Adipose tissue (tissue), 3 donors: ENCODE data around the gene ANK3. TPM values are rescaled to one million over a fixed set of nuclear protein-coding genes. Genes with fewer than 3 reads are reported as not detected.

Experiments
- H3K27ac ChIP-seq: one replicate; pipeline ENCODE4 v1.5.1; 2013; ENCODE audit warnings: low read depth, low read length
- WGBS, 3 donors: extraction: QIAGEN DNeasy Blood & Tissue Kit; methylation state at CpG; one replicate each; pipeline ENCODE4 v1.1.7; 2013; 5-methylcytosine and 5-hydroxymethylcytosine counted together
- polyA plus RNA-seq, 3 donors: library from polyadenylated mRNA; stranded (reverse); fragments of 200-250 nt; gene quantifications; one replicate each; pipeline ENCODE4 v1.2.3, GENCODE V29; 2013
- donor health status: healthy with polysubstance abuse.
- donor health status: Bipolar disorder and iron deficiency.
- donor health status: healthy.

The ANK3 gene
- polyA plus RNA-seq, 3 donors: 5.1 to 10.7 (median 7.9) TPM

DNA sequence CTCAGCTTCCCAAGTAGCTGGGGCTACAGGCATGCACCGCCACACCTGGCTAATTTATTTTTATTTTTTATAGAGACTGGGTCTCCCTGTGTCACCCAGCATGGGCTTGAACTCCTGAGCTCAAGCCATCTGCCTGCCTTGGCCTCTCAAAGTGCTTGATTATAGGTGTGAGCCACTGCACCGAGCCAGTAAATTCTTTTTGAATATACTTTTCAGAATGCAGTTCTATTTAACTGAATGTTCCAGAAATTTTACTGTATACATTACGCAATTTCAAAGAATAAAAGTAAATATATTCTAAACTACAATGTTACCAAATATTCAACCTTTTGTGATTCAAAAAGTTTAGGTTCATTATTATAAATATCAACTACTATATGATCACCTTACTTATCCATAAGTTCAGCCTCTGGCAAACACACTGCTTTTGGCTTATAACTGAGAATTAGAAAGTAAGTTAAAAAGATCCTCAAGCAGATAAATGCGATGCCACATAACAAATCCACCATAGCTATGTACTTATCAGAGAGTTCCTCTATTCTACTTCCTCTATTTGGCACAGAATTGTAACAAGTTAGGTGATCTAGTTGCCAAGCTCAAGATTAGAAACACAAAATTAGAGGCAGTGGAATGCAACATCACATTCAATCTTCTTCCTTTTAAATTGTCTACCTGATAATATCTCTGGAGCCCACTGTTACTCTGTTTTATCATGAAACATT, 118.2 kb downstream of the ANK3 start:
- 80 to 89% (median 85%) methylated on average over 4 of the region's 4 CpGs for WGBS, 3 donors
- H3K27ac ChIP-seq: no peak overlapping the region

DNA sequence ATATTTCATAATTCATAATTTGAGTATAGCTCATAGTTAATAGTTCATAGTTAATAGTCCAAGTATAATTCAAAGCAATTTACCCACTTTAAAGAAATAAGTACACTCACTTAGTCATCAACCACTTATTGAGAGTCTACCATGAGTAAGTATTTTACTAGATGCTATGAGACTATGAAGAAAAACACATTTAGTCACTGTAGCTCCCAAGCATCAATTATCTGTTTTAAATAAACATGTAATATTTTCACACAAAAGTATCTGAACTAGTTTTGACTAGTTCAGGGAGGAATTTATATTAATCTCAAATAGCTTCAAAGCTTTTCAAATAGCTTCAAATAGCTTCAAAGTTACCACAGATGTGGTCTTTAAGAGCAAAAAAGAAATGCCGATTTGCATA, 119.2 kb downstream of the ANK3 start:
- H3K27ac ChIP-seq: no peak overlapping the region
- WGBS, 3 donors: 95 to 99% (median 96%) methylated on average over 1 of the region's 1 CpG

DNA sequence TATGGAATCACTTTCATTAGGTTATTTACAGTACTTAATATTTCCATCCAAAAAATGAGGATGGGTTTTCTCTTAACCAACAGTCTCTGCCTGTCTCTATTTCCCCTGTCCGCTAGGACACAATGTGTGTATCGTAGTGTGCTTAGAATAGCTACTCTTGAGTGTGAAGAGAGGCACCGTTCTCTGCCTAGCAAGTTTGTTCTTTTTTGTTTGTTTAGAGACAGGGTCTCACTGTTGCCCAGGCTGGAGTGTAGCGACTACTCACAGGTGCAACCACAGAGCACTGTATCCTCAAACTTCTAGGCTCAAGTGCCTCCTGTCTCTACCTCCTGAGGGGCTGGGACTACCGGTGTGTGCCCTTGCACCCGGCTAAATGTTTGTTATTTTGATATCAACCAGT, 121.9 kb downstream of the ANK3 start:
- WGBS, 3 donors: 93 to 96% (median 94%) methylated on average over 6 of the region's 6 CpGs
- H3K27ac ChIP-seq: no peak overlapping the region

DNA sequence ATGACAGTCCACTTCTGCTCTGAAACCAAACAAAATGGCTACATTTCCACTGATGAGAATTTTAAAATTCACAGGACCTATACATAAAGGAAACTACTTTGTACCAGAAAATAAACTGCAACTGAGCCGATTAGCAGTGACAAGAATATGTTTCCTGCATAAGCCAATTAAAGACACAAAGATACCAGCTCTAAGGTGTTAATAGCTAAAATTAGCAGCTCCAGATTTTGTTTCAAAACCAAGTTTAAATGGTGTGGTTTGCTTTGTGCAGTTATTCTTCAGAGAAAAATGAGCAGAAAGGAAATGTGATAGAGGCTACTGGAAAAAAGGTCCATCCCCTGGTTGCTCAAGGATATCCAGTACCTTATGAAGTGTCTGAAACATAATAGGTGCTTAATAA, 123.2 kb downstream of the ANK3 start:
- no peak overlapping the region for H3K27ac ChIP-seq
- 62 to 92% (median 69%) methylated on average over 1 of the region's 1 CpG for WGBS, 3 donors

DNA sequence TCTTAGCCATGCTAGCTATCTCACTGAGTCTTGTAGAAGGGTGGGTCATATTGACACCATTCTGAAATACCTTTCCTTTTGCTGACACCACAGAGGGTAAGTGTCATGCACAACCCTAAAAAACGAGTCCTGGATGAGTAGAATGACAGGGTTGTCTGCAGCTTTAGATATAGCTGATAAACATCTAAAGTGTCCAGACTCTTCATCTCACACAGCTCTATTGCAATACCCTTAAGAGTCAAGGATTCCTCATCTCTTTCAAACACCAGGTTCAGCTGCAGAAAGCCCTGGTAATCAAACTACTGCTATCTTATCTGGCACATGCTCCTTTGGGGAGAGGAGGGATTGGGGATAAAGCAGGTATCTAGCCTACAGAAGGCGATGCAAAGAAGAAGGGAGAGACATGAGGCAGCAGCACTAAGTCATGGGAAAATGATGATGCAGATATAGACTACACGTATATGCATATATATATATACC, 127.0 kb downstream of the ANK3 start:
- WGBS, 3 donors: 76 to 85% (median 77%) methylated on average over 3 of the region's 3 CpGs

GRCh38 chr10:60260321-60260720, 129.4 kb downstream of the ANK3 start:
- H3K27ac ChIP-seq: no peak overlapping the region
- 56 to 88% (median 77%) methylated on average over 3 of the region's 3 CpGs for WGBS, 3 donors

More for the DNA sequence above, 127.0 kb downstream of the ANK3 start:
- H3K27ac ChIP-seq: no peak overlapping the region

- H3K27ac ChIP-seq: no peak overlapping the region
- 65 to 81% (median 70%) methylated on average over 2 of the region's 2 CpGs for WGBS, 3 donors
Measured at GRCh38 chr10:60258429-60258797, 131.3 kb downstream of the ANK3 start.

DNA sequence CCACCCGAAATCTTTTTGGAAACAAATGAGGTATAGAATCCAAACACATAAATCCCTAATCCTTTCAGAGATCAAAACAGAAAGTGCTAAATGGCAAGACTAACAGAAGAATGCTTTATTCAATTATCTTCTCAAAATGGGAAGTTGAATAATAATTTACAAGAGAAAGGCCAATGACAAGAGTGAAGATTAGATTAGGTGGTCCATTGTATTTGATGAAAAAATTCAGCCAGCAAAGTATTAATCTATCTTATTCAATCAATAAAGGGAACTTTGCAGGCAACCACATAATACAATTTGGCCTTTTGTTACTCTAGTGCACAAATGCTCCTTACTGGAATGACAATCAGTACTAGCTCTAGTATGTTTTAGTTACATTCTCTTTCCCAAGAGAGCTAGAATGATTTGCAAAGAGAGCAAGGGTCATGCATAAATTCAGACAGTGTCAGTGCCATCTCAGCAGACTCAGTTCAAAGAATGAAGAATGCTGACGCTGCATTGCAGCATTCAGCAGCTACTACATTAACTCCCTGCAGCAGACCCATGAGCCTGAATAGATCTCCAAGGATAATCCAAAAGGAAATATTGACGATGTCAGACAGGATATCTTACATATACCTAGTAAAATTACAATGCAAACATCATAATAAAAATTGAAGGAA, 131.8 kb downstream of the ANK3 start:
- no peak overlapping the region for H3K27ac ChIP-seq
- 56 to 75% (median 62%) methylated on average over 3 of the region's 3 CpGs for WGBS, 3 donors

- H3K27ac ChIP-seq: no peak overlapping the region
Measured at GRCh38 chr10:60254776-60255175, 134.9 kb downstream of the ANK3 start.

- no peak overlapping the region for H3K27ac ChIP-seq
Measured at GRCh38 chr10:60253484-60253883, 136.2 kb downstream of the ANK3 start.

DNA sequence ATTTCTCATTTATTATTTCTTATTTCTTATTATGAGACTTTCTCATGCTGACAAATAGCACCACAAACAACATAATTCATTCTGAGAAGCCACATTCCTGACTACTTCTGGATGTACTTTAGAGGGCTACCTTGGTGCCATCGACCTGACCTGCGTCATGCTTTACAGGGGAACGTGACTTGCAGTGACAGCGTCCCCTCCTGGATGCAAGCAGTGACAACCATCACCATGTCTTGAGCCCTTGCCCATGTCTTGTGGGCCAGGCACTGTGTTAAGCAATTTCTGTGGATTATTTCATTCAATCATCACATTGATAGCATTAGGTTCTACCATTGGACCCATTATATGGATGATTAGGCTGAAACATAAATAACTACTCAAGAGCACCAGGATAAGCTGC, 137.0 kb downstream of the ANK3 start:
- WGBS, 3 donors: 92 to 96% (median 92%) methylated on average over 4 of the region's 4 CpGs
- no peak overlapping the region for H3K27ac ChIP-seq

DNA sequence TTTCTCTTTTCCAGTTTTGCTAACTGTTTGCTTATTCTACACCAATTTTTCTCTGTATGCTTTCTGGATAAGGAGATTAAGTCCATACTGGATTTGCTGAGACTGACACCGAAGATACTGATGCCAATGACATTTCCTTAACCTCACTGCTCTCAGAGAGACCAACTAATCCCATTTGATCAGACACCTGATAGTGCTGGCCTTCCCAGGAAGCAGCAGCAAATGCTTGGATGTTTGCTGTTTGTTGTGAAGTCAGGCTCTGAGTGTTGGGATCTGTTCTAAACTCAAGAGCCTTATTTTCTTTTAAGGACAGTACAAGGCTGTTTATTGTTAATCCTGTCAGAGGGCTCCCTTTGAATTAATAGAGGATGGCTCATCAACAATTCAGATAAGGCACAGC, 143.3 kb downstream of the ANK3 start:
- no peak overlapping the region for H3K27ac ChIP-seq
- 56 to 76% (median 73%) methylated on average over 1 of the region's 1 CpG for WGBS, 3 donors

DNA sequence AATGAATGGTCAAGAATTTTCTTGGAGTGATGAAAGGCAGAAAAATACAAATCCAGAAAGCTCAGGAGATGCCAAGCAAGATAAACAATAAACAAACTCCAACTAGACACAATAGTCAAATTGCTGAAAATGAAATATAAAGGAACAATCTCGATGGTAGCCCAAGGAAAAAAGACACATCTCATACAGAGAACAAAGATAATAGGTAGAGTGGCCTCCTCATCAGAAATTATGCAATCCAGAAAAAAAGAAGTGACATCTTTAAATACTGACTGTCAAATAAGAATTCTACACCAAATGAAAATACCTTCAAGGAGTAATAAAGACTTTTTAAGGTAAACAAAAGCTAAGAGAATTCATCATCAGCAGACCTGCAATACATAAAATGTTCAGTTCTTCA, 150.4 kb downstream of the ANK3 start:
- H3K27ac ChIP-seq: no peak overlapping the region
- WGBS, 3 donors: 68 to 91% (median 84%) methylated on average over 1 of the region's 1 CpG

GRCh38 chr10:60238759-60239100, 150.9 kb downstream of the ANK3 start:
- no peak overlapping the region for H3K27ac ChIP-seq

- 55 to 68% (median 59%) methylated on average over 6 of the region's 6 CpGs for WGBS, 3 donors
- H3K27ac ChIP-seq: no peak overlapping the region
Measured at GRCh38 chr10:60237977-60238758, 151.5 kb downstream of the ANK3 start.

DNA sequence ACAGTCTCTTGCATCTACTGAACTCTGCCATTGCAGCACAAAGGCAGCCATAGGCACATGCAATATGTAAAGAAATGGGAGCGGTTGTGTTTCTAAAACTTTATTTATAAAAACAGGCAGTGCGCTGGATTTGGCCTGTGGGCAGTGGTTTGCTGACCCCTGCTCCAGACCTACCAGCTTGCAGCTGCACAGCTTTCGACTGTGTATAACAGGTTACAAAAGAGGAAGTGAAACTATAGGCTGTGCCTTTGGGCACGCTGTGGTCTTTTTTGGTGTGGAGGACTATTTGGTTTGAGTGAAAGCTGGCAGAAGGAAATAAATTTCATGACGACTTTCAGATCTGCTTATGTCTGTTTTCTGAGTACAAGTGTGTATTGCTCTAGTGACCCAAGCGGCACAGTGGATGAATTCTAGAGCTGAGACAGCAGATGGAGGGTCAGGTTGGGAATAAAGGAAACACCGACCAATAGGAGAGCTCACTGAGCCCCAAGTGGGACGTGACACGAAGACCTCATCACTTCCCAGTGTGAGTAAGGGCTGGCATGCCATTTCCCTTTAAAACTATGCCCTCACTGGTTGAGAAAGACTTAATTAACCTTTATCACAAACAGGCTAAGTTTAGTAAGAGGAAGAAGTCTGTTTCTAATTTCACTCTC, 152.7 kb downstream of the ANK3 start:
- H3K27ac ChIP-seq: no peak overlapping the region
- 44 to 82% (median 47%) methylated on average over 9 of the region's 9 CpGs for WGBS, 3 donors

DNA sequence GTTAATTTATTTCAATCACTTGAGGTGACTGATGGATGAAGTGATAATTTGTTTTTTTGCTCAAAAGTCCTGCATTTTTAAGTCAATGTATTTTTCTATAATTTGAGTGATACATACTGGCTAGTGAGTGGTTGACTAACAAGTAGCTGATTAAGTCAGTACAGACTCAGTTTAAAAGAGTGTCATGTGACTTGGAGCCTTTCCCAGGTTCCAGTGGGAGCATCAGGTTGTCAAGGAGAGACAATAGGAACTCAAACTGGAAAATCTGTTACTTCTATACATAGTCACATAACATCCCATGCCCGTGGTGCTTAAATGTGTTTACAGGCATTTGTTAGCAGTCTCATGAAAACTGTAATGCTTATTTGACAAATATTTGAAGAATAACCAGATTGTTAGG, 154.7 kb downstream of the ANK3 start:
- H3K27ac ChIP-seq: no peak overlapping the region
- WGBS, 3 donors: 48 to 65% (median 58%) methylated on average over 1 of the region's 1 CpG

GRCh38 chr10:60234551-60234950, 155.1 kb downstream of the ANK3 start:
- 58 to 84% (median 60%) methylated on average over 4 of the region's 4 CpGs for WGBS, 3 donors
- H3K27ac ChIP-seq: no peak overlapping the region

DNA sequence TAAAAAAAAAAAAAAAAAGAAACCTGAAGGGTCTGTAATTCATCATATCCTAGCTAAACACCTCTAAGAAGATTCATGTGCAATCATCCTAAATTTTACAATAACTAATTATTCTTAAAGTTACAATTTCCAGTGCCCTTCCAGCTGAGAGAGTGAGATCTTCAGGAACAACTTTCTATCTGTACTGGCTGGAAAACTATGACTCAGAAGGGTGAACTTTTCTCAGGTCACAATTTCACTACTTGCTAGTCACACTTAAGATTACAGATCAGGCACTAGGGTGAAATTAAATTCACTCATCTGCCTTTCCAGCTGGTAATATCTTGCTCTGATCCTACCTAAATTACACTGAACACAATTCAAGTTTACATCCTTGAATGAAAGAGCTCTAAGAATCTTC, 158.8 kb downstream of the ANK3 start:
- no peak overlapping the region for H3K27ac ChIP-seq
